GM19324 (cell line): ENCODE results near the gene RNF31.

Source experiments
- ATAC-seq: cut with Tn5 transposase; IDR thresholded peaks from one replicate; pipeline ENCODE4 v1.9.1; 2021; ENCODE audit warnings: mild to moderate bottlenecking, moderate library complexity; ENCODE audit not compliant: unreplicated experiment, low FRiP score

RNF31 gene

GRCh38 chr14:24116128-24116814 lies 31.0 kb upstream of the RNF31 start:
- no peak for ATAC-seq

DNA sequence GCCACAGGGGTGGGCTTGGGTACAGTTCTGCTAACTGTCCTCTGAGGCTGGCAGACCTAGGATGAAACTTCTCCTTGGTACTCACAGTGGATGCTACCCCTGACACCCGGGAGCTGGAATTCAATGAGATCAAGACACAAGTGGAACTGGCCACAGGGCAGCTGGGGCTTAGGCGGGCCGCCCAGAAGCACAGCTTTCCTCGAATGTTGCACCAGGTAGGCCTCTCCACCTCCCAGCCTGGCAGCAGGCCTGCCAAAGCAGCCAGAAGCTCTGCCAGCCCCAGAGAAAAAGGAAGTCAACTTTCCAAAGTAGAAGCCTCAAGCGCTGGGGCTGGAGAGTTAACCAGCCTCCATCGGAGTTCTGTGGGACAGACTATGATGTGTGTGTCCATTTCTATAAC lies 30.1 kb upstream of the RNF31 start:
- ATAC-seq = no peak

DNA sequence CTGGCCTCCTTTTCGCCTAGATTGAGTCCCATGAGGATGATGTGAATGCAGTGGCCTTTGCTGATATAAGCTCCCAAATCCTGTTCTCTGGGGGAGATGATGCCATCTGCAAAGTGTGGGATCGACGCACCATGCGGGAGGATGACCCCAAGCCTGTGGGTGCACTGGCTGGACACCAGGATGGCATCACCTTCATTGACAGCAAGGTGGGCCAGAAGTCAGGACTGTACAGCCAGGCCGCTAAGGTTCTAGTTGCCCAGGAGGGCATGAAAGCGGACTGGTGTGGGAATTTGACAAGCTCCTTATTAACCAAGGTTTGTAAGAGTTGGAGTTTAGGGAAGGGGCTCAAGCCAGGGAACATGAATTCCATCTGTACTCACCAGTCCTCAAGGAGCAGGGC lies 27.6 kb upstream of the RNF31 start:
- ATAC-seq = no peak

GRCh38 chr14:24121210-24121609 lies 26.1 kb upstream of the RNF31 start:
- ATAC-seq = no peak

DNA sequence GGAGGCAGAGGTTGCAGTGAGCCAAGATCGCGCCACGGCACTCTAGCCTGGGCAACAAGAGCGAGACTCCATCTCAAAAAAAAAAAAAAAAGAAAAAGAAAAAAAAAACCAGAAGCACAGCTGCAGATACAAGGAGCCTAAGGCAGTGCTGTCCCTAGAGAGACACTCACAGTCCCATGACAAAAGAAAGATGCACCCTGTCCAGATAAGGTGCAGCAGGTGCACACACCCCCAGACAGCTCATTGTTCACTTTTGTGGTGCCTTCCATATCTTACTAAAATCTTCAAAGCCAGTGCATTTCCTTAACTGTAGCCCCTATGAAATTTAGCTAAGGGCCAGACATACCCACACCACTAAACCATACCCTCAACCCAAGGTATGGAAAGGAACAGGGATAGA lies 24.9 kb upstream of the RNF31 start:
- ATAC-seq = no peak

DNA sequence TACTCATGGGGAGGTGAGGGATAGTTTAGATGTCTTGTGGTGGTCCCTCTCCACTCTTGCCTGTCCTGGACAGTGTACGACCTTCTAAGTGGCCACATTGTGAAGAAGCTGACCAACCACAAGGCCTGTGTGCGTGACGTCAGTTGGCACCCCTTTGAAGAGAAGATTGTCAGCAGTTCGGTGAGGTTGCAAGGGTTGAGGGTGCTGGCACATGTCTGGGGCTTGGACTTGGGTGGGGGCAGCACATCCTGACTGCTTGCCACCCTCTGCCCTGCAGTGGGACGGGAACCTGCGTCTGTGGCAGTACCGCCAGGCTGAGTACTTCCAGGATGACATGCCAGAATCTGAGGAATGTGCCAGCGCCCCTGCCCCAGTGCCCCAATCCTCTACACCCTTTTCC lies 24.4 kb upstream of the RNF31 start:
- ATAC-seq = no peak

- ATAC-seq = no peak
These were observed 23.6 kb upstream of the RNF31 start for GRCh38 chr14:24123424-24124417.

- no peak for ATAC-seq
These were observed 20.4 kb upstream of the RNF31 start for GRCh38 chr14:24126939-24127338.

DNA sequence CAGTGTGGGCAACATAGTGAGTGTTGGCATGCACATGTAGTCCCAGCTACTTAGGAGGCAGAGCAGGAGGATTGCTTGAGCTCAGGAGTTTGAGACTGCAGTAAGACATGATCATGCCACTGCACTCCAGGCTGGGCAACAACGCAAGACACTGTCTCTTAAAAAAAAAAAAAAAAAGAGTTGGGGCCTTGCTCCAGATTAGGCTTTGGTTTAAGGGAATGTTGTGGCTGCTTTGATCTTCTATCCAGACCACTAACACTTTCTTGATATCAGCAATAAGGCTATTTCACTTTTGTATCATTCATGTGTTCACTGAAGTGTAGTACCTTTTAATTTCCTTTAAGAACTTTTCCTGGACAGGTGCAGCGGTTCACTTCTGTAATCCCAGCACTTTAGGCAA lies 19.6 kb upstream of the RNF31 start:
- no peak for ATAC-seq

DNA sequence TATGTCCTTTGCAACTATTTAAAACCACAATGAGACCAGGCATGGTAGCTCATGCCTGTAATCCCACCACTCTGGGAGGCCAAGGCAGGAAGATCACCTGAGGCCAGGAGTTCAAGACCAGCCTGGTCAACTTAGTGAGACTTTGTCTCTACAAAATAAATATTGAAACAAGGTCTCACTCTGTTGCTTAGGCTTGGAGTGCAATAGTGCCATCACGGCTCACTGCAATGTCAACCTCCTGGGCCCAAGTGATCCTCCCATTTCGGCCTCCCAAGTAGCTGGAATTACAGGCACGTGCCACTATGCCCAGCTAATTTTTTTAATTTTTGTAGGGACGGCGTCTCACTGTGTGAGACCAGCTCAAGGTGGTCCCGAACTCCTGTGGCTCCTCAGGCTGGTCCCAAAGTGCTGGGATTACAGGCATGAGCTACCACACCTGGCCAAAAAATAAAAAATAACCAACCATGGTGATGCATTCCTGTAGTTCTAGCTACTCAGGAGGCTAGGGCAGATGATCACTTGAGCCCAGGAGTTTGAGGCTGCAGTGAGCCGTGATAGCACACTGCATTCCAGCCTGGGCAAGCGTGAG lies 17.8 kb upstream of the RNF31 start:
- ATAC-seq = no peak

GRCh38 chr14:24130380-24130716 lies 16.9 kb upstream of the RNF31 start, which contains the start of gene FITM1:
Gene FITM1, plus strand, starts transcription at chr14:24130659. Its CDS starts 905 bp downstream, at chr14:24131564.
- ATAC-seq = no peak

DNA sequence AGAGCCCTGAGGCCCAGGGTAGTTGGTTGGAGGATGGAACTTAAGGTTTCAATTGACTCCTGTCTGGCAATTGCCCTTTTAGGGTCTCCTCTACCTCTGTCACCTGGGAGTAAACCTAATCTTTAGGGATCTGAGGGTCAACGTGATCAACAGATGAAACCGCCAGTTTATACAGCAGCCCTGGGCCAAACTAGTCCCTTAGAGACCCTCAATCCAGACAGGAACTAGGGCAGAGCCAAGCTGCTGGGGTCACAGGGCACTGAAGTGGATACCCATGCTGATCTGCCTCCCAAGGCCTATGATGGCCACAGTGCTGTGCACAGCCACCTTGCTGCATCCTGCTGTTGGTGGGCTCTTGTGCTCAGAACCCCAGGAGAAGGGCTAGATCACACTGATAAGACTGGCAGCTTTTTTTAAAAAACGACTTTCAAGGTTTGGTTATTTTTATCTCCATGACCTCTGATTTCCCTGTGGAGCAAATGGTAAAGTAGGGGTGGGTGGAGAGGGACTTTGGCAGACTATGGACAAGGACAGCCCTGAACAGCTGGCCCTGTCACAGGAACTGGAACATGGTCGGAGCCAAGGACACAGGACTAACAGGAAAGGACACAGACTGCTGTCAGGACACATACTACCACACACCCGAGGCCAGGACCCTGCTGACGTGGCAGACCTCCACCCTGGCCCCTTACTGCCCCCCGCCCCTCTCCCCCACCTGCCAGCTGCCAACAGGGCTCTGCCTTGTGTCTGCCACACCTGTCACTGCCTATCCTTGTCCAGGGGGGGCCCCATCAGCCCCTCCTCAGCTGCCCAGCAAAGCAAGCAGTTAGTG lies 16.4 kb upstream of the RNF31 start:
- no peak for ATAC-seq

- ATAC-seq = no peak
These were observed 15.7 kb upstream of the RNF31 start for GRCh38 chr14:24131549-24131966.

- ATAC-seq = no peak
These were observed 15.1 kb upstream of the RNF31 start for GRCh38 chr14:24132061-24132685.

DNA sequence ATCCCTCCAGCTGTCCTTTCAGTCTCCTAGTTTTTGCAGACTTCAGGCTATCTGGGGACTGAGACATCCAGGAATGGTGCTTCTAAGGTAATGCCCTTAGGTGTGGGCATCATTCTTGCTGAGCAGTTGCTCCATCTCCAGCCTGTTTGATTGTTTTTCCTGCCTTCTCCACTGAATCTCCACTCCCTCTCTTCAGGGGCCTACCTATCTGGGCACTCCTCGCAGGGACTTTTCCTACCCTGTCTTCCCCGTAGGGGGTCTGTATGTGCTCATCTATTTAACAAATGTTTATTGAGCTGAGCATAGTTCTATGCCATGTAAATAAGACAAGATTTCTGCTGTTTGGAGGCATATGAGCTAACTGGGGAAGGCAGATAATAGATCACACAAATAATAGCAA lies 14.3 kb upstream of the RNF31 start:
- no peak for ATAC-seq

DNA sequence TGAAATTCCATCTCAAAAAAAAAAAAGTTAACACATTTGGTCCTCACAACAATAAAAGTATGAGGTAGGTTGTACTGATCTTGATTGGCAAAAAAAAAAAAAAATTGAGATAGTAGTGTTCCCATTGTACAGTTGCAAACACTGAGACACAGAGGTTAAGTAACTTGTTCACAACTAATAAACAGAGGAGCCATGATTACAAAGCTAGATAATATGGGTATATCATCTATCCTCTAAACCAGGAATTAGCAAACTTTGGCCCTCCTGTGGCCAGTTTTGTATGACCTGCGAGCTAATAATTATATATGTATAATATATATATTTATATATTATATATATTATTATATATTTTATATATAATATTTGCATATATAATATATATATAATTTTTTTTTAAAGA lies 13.6 kb upstream of the RNF31 start:
- no peak for ATAC-seq

GRCh38 chr14:24135584-24135833 lies 11.8 kb upstream of the RNF31 start:
- ATAC-seq = no peak

DNA sequence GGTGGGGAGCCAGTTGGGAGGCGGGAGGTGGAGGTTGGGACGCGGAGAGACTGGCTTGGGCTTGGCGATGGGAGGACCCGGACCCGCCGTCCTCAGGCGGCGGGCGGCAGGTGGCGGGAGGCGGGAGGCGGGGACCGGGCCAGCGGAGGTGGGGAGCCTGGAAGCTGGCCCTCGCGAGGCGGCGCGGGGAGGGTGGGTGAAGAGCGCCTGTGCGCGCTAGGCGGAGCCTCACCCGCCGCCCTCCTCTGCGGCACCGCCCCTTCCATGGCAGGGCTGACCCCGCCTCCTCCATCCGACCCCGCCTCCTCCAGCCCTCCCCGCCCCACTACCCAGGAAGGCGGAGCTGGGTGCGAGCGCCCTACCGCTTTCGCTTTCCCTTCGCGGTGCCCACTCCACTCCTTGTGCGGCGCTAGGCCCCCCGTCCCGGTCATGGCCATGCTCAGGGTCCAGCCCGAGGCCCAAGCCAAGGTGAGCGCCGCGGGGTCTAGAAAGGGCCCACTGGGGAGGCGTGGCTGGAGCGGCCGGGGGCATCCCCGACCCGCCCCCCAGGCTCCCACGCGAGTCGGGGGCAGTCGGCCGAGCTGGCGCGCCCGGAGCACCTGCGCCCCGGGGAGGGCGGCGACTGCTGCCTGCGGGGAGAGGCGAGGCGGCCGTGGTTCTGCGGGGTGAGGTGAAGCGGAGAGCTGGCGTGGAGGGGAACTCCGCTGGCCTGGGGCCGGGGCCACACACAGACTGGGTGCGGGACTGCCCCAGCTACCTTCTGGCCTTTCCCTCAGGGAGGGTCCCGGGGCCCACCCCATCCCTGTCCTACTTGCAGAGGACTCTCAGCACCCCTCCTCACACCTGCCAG lies 11.2 kb upstream of the RNF31 start, which contains the start of gene PSME1:
Gene PSME1 (plus strand): TSS at position 361 of the 850 bp plus-strand sequence. CDS start 69 bp downstream, at position 430.
- ATAC-seq = peak; percentile 93
